Measurements from ENCODE around the gene RAB3GAP1.
"Not testable (repeated sequence)": the region's sequence is repeated elsewhere in the genome, so short reads cannot be mapped to it uniquely, and the experiment has no call there.

The RAB3GAP1 gene

GRCh38 chr2:135052042-135052876 lies at the start of gene RAB3GAP1:
TSS of gene RAB3GAP1 (plus strand) at chr2:135052292. CDS start at chr2:135052308, 16 bp downstream.
- DNase-seq (ENCODE audit: low read depth): peak; percentile 56

GRCh38 chr2:135002836-135003235 lies 49.3 kb upstream of the RAB3GAP1 start:
- DNase-seq (ENCODE audit: low read depth): no peak
- no peak overlapping the region for H3K4me3 ChIP-seq (ENCODE audit: low read depth, low read length)

More at GRCh38 chr2:135052042-135052876, at the start of gene RAB3GAP1:
- H3K4me3 ChIP-seq (ENCODE audit: low read depth, low read length): peak within 1 kb of the TSS; percentile 69

- no peak overlapping the region for H3K4me3 ChIP-seq (ENCODE audit: low read depth, low read length)
- peak; percentile 19 for DNase-seq (ENCODE audit: low read depth)
These were observed 47.9 kb upstream of the RAB3GAP1 start for GRCh38 chr2:135004005-135004746.

- DNase-seq (ENCODE audit: low read depth): no peak
- no peak overlapping the region for H3K4me3 ChIP-seq (ENCODE audit: low read depth, low read length)
These were observed 46.3 kb upstream of the RAB3GAP1 start for GRCh38 chr2:135005753-135006152.

GRCh38 chr2:135009339-135009738 lies 42.8 kb upstream of the RAB3GAP1 start:
- no peak for DNase-seq (ENCODE audit: low read depth)
- H3K4me3 ChIP-seq (ENCODE audit: low read depth, low read length): no peak overlapping the region

GRCh38 chr2:135010200-135010942 lies 41.7 kb upstream of the RAB3GAP1 start:
- H3K4me3 ChIP-seq (ENCODE audit: low read depth, low read length): no peak overlapping the region

GRCh38 chr2:135011633-135012032 lies 40.5 kb upstream of the RAB3GAP1 start:
- no peak overlapping the region for H3K4me3 ChIP-seq (ENCODE audit: low read depth, low read length)

More at GRCh38 chr2:135010200-135010942, 41.7 kb upstream of the RAB3GAP1 start:
- no peak for DNase-seq (ENCODE audit: low read depth)

GRCh38 chr2:135021618-135022017 lies 30.5 kb upstream of the RAB3GAP1 start:
- no peak overlapping the region for H3K4me3 ChIP-seq (ENCODE audit: low read depth, low read length)
- no peak for DNase-seq (ENCODE audit: low read depth)

More at GRCh38 chr2:135011633-135012032, 40.5 kb upstream of the RAB3GAP1 start:
- DNase-seq (ENCODE audit: low read depth): no peak

GRCh38 chr2:135022952-135023880 lies 28.9 kb upstream of the RAB3GAP1 start:
- DNase-seq (ENCODE audit: low read depth): no peak
- no peak overlapping the region for H3K4me3 ChIP-seq (ENCODE audit: low read depth, low read length)

GRCh38 chr2:135023886-135024485 lies 28.1 kb upstream of the RAB3GAP1 start:
- no peak for DNase-seq (ENCODE audit: low read depth)
- H3K4me3 ChIP-seq (ENCODE audit: low read depth, low read length): no peak overlapping the region

- DNase-seq (ENCODE audit: low read depth): no peak
- H3K4me3 ChIP-seq (ENCODE audit: low read depth, low read length): no peak overlapping the region
These were observed 22.5 kb upstream of the RAB3GAP1 start for GRCh38 chr2:135029481-135030134.

- no peak for DNase-seq (ENCODE audit: low read depth)
- no peak overlapping the region for H3K4me3 ChIP-seq (ENCODE audit: low read depth, low read length)
These were observed 21.3 kb upstream of the RAB3GAP1 start for GRCh38 chr2:135030826-135031225.

GRCh38 chr2:135033216-135033615 lies 18.9 kb upstream of the RAB3GAP1 start:
- DNase-seq (ENCODE audit: low read depth); H3K4me3 ChIP-seq (ENCODE audit: low read depth, low read length): not testable (repeated sequence)

GRCh38 chr2:135037831-135038230 lies 14.3 kb upstream of the RAB3GAP1 start:
- DNase-seq (ENCODE audit: low read depth): no peak
- no peak overlapping the region for H3K4me3 ChIP-seq (ENCODE audit: low read depth, low read length)

- H3K4me3 ChIP-seq (ENCODE audit: low read depth, low read length): no peak overlapping the region
- DNase-seq (ENCODE audit: low read depth): no peak
These were observed 8.7 kb upstream of the RAB3GAP1 start for GRCh38 chr2:135043345-135043744.

- no peak for DNase-seq (ENCODE audit: low read depth)
- no peak within 1 kb of the TSS for H3K4me3 ChIP-seq (ENCODE audit: low read depth, low read length)
These were observed 4.8 kb upstream of the RAB3GAP1 start, which contains the start of gene MAP3K19 for GRCh38 chr2:135047300-135047699. TSS of gene MAP3K19 (minus strand) at chr2:135047447. CDS start at chr2:135024647, 22,800 bp downstream.

- no peak for DNase-seq (ENCODE audit: low read depth)
These were observed 4.0 kb upstream of the RAB3GAP1 start for GRCh38 chr2:135048122-135048521.

GRCh38 chr2:135050132-135050531 lies 2.0 kb upstream of the RAB3GAP1 start:
- H3K4me3 ChIP-seq (ENCODE audit: low read depth, low read length): no peak overlapping the region
- no peak for DNase-seq (ENCODE audit: low read depth)

More at GRCh38 chr2:135048122-135048521, 4.0 kb upstream of the RAB3GAP1 start:
- no peak overlapping the region for H3K4me3 ChIP-seq (ENCODE audit: low read depth, low read length)
